Measurements from ENCODE around the gene NPRL2. TPM values are rescaled to one million over a fixed set of nuclear protein-coding genes. Genes with fewer than 3 reads are reported as not detected.

NPRL2 gene
- total and polyA plus RNA-seq, 2 donors (not counting 3 experiments of a cell fraction or from before 2014, with no cell fraction given): 13.4 to 30.6 TPM

- FAIRE-seq (no peak), DNase-seq (ENCODE audit: low read depth, low spot score) (no peak)
- CTCF ChIA-PET: interaction anchor here (0.6 kb wide), 1 partner anchor 167 kb away, joined by 4 read pairs; no protein-coding TSS in a partner anchor
- H3K79me2 ChIP-seq (ENCODE audit: control insufficient read depth, insufficient read depth, low read length): no peaks in the 10 kb centered on the region
- no peak overlapping the region for H3K27ac ChIP-seq (ENCODE audit: insufficient read depth, low read depth, low read length)
- no peaks in the 10 kb centered on the region for H3K9me1 ChIP-seq (replicated peaks; ENCODE audit: control insufficient read depth, extremely low read depth, insufficient read depth, low read length)
- no TSS peak for BruUV-seq (replicated peaks)
- H3K4me3 ChIP-seq (replicated peaks in 1 of 3; ENCODE audit: insufficient read depth in 1 of 3, low read depth in 1 of 3, low read length in 3 of 3): no peak overlapping the region
- intact Hi-C loops (cut with micrococcal nuclease): no loop called here
- dilution Hi-C loops (cut with MboI; ENCODE audit: extremely low pct_ligation_motif_present, low sequenced_read_pairs): no loop called here
- H2AFZ ChIP-seq (ENCODE audit: low read depth, low read length): no peak overlapping the region
- no peaks in the 10 kb centered on the region for H3K36me3 ChIP-seq (ENCODE audit: control insufficient read depth in 2 of 2, extremely low read depth in 1 of 2, insufficient read depth in 2 of 2, low read length in 2 of 2)
- no peaks in the 10 kb centered on the region for H3K4me1 ChIP-seq (ENCODE audit: control insufficient read depth, extremely low read depth, insufficient read depth, low read length)
- H3K9me3 ChIP-seq (replicated peaks; ENCODE audit: control insufficient read depth, insufficient read depth, low read length): no peaks in the 10 kb centered on the region
- no peaks in the 10 kb centered on the region for H4K20me1 ChIP-seq (replicated peaks; ENCODE audit: control insufficient read depth, extremely low read depth, insufficient read depth, low read length)
- H3K27me3 ChIP-seq (ENCODE audit: control insufficient read depth in 2 of 2, insufficient read depth in 2 of 2, low read length in 2 of 2): peaks cover 0 to 2% of the 10 kb centered on the region in 2 experiments
- H3K4me2 ChIP-seq (ENCODE audit: insufficient read depth, low read length): no peak overlapping the region
- TF ChIP-seq, protein P1, sequence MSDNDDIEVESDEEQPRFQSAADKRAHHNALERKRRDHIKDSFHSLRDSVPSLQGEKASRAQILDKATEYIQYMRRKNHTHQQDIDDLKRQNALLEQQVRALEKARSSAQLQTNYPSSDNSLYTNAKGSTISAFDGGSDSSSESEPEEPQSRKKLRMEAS (IDR thresholded peaks at IDR 0.05; ENCODE audit: insufficient read depth, insufficient read length): no peak
- no peak for TF ChIP-seq JUN (IDR thresholded peaks at IDR 0.05; ENCODE audit: borderline replicate concordance, insufficient read depth, insufficient read length, low read depth)
- TF ChIP-seq MYC (IDR thresholded peaks at IDR 0.05; ENCODE audit: low read depth, low read length): no peak
- no peak for TF ChIP-seq GATA2 (IDR thresholded peaks at IDR 0.05; ENCODE audit: insufficient read depth, insufficient read length, low read depth, low read length)
- no peak for TF ChIP-seq FOS (IDR thresholded peaks at IDR 0.05; ENCODE audit: borderline replicate concordance, insufficient read depth, low read length)
- no peak for TF ChIP-seq POLR2AphosphoS5 (IDR thresholded peaks at IDR 0.05; ENCODE audit: insufficient read depth, low read depth, low read length)
- TF ChIP-seq CTCF (IDR thresholded peaks at IDR 0.05; ENCODE audit: extremely low read depth in 1 of 2, insufficient read depth in 1 of 2, low read depth in 1 of 2, low read length in 2 of 2): no peak
- TF ChIP-seq POLR2A (IDR thresholded peaks at IDR 0.05; ENCODE audit: low read depth, low read length): no peak
- no peak for TF ChIP-seq EZH2 (IDR thresholded peaks at IDR 0.05; ENCODE audit: borderline replicate concordance, low read depth, low read length, severe bottlenecking)
- POLR2A ChIA-PET: no interaction called here
- H3K9ac ChIP-seq (replicated peaks; ENCODE audit: extremely low read depth, insufficient read depth, low read length): no peak overlapping the region
Measured at GRCh38 chr3:50375258-50375931, 24.8 kb upstream of the NPRL2 start.
